ENCODE data around the gene ERBB4.

The ERBB4 gene

DNA sequence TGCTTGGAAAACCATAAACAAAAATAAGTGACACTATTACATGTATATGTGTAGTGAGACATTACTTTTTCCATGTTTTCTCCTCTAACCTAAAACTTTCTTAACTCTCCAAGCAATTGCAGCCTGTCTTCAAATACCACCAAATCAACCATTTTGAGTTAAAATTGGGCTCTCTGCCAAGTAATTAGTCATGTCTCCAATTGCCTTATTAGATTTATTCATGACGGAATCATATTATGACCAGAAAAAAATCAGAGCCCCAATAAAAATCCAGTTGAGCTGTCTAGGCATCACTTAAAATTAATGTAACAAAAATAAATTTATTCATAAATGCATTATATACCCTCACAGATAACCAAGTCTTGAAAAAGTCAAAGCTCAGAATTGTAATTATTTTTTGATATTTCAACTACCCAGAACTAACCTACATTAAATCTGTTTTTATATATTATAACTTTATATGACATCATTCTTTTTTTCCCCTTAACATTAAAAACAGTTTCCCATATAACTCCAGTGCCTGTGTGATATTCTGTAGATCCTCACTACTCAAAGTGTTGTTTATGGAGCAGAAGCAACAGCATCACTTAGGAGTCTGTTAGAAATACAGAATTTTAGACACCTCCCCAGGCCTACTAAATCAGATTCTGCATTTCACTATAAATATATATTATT, 157.0 kb downstream of the ERBB4 start:
- H3K4me3 ChIP-seq = no peak overlapping the region
- H3K27ac ChIP-seq = no peak overlapping the region

DNA sequence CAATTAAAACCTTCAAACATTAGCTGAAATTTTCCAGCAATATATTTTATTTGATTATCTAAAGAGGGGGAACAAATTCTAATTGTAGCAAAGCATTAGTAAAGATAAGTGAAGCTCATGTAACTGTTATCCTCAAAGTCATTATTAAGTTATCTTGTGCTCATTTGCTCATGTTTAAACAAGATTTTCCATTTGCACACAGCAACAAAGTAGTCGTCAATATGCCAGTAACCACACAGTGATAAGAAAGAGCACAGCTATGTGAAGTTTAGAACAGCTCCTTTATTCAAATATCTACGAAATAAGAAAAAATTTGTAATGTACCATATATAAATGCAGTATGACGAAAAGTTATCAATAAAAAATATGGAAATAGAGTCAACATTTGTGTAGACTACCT, 159.5 kb downstream of the ERBB4 start:
- Histone ChIP-seq H3K4me3 (no peak overlapping the region), H3K27ac (no peak overlapping the region)

DNA sequence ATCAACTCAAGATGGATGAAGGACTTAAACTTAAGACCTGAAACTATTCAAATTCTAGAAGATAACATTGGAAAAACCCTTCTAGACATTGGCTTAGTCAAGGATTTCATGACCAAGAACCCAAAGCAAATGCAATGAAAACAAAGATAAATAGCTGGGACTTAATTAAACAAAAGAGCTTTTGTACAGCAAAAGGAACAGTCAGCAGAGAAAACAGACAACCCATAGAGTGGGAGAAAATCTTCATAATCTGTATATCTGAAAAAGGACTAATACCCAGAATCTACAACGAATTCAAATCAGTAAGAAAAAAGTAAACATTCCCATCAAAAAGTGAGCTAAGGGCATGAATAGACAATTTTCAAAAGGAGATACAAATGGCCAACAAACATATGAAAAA, 171.2 kb downstream of the ERBB4 start:
- H3K27ac ChIP-seq = no peak overlapping the region
- H3K4me3 ChIP-seq = no peak overlapping the region

DNA sequence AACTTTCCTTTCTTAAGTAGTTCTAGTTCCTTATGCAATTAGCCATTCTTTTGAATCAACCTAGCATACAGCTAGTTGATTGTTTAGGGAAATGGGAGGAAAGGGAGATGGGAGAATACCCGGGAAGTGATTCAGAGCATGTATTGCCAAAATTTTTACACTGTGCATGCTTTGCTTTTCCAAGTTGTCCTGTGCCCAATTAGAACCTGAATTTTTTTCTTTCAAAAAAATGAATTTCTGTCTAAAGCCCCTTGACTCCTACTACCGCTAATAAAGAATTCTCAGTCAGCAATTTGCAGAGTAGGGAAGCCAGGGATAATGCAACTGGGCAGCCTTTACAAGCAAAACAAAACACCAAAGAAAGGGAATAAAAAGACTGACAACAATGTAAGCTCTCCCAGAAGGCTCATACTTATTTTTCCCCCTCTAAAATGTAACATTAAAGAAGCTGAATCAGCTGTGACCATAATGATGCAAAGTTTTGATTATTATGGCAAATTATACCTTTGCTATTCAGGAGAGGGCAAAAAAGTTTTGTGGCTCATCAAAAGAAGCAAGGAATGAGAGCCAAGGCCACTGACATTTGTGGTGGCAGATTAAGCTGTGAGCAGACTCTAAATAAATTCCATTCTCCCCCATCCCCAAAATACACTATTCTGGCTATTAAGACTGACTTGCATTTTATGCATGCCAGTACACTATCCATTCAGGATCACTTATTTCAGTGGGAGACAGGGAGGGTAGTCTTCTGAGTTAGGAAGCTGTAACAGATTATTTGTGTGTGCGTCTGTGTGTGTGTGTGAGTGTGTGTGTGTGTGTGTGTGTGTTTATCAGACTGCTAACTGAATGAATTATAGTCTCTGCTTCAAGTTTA, 174.3 kb downstream of the ERBB4 start:
- no peak overlapping the region for H3K27ac ChIP-seq
- no peak overlapping the region for H3K4me3 ChIP-seq

DNA sequence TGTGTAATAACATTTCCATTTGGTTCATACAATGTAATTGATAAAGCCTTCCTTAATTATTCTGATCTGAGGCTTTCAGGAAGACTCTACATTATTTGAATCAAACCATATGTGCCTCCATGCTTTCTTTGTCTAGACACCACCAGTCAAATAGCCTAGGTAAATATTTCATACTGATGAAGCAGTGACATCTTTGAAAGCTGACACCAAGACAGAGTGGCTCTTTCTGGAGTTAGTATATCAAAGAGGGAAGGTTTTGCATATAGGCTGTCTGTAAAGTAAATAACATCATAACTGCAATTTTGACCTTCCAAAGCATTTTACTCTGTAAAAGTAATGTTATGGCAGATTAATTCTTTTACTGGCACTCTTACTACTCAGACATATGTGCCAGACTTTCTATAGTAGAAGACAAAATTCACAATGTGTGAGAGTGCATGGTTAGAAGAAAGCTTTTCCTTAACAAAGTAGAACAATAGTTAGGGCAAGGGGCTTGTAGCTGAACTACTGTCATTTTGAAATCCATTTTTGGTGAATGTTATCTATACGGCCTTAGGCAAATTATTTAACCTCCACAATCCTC, 177.3 kb downstream of the ERBB4 start:
- Histone ChIP-seq H3K4me3 (no peak overlapping the region), H3K27ac (no peak overlapping the region)

DNA sequence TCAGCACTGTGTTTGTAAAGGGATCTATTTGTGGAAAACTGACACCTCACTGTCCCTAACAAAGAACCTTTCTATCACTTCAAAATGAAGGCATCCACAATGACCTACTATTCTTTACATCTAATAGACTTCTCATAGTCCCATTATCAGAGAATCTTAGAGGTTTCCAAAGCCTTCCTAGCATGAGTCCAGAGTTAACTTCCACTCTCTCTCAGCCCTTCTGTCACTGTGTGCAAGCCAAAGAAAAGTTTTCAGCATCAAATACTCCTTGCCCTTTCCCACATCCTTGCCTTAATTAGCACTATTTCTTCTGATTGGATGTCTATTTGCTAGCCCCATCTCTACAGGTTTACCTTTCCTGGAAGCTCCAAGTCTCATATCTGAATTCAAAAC, 178.5 kb downstream of the ERBB4 start:
- Histone ChIP-seq H3K4me3 (no peak overlapping the region), H3K27ac (no peak overlapping the region)

DNA sequence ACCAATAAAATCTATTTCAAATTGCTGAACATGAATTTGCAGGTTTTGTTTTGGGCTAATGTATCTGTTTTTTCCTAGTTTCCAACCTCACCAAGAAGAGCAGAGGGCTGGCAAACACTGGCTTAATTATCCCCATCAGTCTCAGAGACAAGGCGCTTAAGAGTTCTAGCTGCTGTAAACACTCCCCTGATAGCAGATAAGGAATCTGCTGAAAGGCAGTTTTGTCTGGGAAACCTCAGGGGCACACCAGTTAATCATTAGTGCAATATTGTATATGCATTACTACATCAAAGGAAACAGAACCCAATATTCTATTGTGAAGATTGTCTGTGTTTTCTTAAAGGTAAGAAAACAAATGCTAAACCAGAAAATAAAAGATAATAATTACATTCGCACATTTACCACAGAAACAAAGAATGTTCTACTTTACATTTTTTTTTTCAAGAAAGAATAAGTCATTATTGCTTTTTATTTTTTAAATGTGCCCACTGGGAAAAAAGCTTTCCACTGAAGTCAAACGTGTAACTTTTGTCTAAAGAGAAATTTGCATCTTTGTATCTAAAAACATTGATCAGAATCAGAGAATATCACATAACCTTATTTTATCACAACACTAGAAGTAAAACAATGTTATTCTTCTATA, 179.1 kb downstream of the ERBB4 start:
- Histone ChIP-seq H3K27ac (no peak overlapping the region), H3K4me3 (no peak overlapping the region)

DNA sequence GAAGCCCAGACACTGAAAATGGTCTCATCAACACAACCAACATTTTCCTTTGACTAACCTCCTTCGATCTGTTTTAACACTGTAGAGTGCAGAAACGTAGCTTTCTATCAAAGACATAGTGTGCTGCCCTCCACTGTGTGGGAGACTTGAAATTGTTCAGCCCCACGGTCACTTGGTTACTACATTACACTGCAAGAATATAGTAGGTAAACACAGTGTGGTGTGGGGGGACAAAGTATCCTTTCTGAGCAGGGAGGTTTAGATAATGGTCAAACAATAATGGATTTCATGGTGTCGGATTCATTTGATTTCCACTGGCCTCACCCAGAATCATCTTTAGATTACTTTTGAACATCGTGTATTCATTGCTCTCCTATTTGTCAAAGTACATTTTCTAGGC, 181.0 kb downstream of the ERBB4 start:
- H3K27ac ChIP-seq = no peak overlapping the region
- no peak overlapping the region for H3K4me3 ChIP-seq

DNA sequence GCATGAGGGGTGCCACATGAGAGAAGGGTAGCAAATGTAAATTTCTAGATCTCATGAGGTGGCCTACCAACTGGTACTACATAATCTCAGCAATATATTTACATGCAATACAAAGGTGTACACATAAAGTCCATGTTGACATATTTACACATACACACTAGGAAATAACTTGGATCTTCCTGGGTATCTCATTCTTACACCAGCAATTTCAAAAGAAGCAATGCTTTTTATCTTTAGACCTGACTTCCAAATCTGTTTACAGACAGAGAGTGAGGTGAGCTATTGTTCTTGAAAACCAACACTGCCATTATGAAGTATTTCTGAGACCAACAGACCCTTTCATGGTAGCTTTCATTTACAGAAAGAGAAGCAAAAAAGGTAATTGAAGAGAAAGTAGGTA, 184.2 kb downstream of the ERBB4 start:
- Histone ChIP-seq H3K27ac (no peak overlapping the region), H3K4me3 (no peak overlapping the region)

DNA sequence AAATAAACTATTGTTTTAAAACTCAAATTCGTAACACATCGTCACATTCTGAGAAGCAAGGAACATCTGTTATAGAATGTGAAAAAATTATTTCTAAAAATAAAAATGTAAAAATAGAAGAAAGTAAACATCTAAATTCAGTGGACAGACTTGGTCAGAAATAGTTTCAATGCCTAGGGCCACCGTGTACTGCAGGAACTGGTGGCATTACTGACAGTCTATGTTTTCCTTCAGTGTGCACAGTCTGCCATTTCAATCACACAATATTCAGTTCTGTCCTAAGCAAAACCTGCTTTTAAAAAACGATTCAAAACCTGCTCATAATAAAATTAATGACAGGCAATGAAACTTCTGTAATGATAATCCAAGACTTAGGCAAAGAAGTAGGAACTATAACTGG, 190.1 kb downstream of the ERBB4 start:
- no peak overlapping the region for H3K4me3 ChIP-seq
- no peak overlapping the region for H3K27ac ChIP-seq

DNA sequence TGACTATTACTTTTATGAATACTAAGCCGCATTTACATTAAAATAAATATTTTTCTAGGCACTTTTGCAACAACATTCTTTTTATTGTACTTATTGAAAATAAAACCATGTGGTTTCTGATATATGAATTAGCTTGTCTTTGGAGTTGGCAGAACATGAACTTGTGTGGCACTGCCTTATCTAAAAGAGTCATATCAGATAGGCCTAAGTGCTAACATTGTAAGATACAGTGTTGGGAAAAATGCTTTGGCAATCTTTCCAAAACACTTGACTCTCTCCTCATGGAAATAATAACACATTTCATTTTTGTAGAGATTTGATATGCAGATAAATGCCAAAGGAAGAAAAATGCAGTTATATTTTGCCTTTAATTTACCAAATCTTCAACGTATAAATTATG, 191.7 kb downstream of the ERBB4 start:
- Histone ChIP-seq H3K27ac (no peak overlapping the region), H3K4me3 (no peak overlapping the region)

DNA sequence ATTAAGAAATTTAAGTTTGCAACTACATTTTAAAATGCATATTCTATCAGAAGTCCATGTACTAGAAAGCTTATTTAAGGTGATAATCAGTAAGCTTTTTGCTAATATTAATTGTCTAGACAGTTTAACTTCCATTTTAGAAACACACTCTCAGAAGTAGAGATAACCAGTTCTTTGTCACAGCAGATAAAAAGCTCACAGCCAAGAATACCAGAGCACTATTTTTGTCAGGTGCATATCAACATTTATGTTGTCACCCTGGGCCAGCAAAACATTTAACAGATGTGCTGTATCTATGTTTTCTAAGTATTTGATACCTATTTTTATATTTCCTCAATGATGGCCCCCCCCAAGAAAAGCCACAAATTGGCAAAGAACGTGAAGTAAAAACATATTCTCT, 192.6 kb downstream of the ERBB4 start:
- no peak overlapping the region for H3K4me3 ChIP-seq
- H3K27ac ChIP-seq = no peak overlapping the region

DNA sequence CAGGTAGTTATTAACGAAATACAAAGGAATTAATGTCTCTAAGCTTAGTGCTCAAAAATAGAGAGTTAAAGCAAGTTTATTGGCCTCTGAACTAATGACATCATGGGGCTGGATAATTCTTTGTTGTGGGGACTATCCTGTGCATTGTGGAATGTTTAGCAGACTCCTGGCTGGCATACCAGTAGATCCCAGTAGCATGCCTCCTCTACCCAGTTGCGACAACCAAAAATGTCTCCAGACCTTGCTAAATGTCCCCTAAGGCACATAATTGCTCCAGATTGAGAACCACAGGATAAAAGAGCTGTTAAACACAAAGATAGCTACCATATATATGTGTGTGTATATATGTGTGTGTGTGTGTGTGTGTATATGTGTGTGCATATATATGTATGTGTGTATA, 194.5 kb downstream of the ERBB4 start:
- Histone ChIP-seq H3K27ac (no peak overlapping the region), H3K4me3 (no peak overlapping the region)

DNA sequence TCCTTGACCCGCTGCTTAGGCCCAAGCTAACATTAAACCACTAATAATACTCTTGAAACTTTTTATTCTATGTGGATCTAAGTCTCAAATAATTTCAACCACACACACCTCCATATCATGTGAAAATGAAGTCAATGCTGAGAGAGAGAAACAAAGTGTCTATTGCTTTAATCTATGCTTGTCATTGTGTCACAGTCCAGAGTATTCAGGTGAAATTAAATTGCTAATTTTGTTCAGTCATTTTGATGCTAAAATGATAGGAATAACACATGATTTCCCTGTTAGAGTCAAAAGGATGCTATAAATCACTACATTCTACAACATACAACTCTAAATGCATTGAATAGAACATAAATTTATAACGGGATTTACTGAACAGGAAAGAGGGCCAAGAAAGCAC, 195.4 kb downstream of the ERBB4 start:
- H3K27ac ChIP-seq = no peak overlapping the region
- H3K4me3 ChIP-seq = no peak overlapping the region

DNA sequence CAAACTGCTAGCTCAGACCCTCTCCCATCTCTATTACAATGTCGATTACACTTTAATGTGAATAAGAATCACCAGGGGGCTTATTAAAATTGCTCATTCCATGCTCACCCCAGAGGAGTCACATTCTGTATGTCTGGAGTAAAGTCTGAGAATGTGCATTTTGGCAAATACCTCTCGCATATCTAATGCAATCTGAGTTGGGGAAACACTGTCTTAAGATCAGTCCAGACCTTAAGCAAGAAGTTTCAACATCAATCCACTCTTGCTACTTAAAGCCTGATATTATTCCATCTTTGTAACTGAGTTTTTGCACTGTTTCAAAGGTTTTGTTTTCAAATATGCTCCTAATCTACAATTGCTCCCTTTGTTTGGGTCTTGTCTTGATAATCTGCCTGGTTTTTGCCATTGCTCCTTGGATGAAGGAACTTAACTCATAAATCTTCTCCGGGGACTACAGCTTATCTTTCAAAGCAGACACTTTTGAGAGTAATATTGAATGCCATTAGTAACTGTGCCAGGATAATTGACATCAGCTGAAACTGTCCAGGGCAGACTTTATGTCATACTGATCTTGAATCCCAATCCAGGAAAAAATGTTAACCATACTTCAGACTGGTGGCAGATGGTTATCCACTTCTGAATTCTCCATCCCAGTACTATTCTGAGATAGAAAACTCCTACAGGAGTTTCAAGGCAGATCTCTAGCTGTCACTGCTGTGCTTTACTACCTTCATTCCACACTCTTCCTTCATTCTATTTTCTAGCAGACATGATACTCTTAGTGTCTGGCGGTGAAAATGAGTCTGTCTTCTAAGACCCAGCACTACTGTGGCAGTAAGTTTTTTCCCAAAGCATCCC, 200.9 kb downstream of the ERBB4 start:
- Histone ChIP-seq H3K27ac (no peak overlapping the region), H3K4me3 (no peak overlapping the region)

DNA sequence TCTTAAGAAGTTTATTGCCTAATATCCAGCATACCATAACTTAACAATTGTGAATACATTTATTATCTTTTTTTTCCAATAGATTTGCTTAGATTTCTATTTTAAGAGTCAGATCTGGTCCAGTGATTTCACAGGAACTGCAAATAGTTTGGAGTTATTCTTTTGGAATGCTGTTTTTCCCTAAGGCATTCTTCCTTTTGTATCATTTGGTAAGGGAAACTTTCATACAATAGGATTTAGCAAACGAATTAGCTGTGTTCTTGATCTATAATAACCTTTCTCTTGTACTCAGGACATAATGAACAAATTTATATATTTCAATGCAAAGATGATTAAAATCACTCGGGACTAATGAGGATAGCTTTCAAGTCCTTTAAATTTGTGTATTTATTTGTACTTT, 201.6 kb downstream of the ERBB4 start:
- Histone ChIP-seq H3K27ac (no peak overlapping the region), H3K4me3 (no peak overlapping the region)

DNA sequence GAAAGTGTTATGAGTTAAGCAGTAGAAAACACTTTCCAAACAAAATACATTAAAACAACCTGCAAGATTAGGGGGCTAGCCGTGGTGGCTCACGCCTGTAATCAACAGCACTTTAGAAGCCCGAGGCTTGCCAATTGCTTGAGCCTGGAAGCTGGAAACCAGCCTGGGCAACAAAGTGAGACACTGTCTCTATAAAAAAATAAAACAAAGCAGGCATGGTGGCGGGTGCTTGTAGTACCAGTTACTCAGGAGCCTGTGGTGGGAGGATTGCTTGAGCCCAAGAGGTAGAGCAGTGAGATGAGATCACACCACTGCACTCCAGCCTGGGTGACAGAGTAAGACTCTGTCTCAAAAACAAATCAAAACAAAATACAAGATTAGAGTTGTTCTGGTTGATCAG, 208.3 kb downstream of the ERBB4 start:
- H3K27ac ChIP-seq = no peak overlapping the region
- no peak overlapping the region for H3K4me3 ChIP-seq

DNA sequence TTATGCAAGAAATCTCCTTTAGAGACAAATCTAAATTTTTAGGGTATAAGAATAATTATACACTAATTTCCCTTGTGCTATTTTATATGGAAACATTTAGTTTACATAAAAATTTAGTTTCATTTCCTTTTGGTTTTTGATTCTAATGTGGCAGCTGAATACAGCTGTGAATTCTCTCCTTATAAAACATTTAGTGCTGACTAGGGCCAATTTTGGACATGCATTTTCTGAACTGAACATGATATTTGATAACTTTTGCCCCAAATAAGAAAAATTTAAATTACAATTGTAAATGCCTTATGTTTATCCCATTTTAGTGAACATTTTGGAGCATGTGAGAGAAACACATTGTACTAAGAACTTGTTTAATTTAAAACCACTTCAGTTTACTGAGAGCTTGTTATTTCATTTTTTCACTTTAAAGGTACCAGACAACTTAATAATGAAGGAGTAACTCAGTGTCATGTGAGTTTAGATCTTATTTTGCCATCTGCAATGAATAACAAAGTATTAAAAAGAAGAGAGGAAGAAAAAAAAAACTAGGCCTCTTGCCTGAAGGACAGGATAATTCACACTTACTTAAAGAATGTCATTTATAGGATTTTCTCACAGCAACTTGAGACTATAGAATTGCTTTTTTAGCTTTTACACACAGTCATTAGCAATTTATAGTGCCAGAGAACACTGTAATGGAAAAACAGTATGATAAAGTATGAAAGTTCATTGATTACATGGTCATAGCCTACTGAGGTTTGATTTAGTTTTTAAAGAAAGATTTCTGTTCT, 209.7 kb downstream of the ERBB4 start:
- Histone ChIP-seq H3K27ac (no peak overlapping the region), H3K4me3 (no peak overlapping the region)

DNA sequence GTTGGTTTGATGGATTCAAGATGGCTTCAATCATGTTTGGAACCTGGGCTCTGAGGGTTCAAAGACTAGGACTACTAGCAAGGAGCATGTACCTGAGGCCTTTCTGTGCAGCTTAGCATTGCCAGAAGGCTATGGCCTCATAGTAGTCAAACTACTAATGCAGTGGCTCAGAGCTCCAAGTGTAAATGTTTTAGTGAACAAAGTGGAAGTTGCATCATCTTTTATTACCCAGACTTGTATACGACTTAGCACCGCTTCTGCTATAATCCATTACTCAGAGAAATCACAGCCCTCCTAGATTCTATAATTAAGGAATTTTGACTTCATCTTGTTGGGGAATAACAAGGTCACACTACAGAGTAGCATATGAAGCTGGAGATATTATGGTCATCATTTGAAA, 210.5 kb downstream of the ERBB4 start:
- Histone ChIP-seq H3K27ac (no peak overlapping the region), H3K4me3 (no peak overlapping the region)
